NCI-H2029 treated with DMSO at 0.1 percent for 48 hours (cell line): ENCODE data around the gene KCNT1.

ENCODE experiments used
- DNase-seq: peaks from one replicate; lab custom pipeline; 2025; lab: John Stamatoyannopoulos, UW

Gene KCNT1

DNA sequence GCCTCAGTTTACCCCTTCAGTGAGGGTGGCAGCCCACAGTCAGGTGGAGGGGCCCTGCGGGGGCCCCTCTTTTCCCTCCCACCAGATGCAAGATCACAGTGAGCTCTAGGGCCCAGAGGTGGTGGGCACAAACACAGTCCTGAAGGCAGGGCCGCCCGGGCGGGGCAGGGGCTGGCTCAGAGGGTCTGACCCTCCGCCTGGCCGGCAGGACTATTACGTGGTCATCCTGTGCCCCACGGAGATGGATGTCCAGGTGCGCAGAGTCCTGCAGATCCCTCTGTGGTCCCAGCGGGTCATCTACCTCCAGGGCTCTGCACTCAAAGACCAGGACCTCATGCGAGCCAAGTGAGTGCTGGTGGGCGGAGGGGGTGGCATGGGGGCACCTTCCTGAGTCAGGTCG, 63.4 kb downstream of the KCNT1 start:
- DNase-seq: no peak

DNA sequence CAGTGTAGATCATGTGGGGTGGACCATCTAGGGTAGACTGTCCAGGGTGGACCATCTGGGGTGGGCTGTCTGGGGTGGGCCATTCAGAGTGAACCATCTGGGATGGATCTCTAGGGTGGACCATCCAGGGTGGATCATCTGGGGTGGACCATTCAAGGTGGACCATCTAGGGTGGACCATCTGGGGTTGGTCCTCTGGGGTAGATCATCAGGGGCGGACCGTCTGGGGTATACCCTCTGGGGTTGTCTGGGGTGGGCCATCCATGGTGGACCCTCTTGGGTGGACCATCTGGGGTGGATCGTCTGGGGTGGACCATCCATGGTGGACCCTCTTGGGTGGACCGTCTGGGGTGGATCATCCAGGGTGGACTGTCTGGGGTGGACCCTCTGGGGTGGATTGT, 64.3 kb downstream of the KCNT1 start:
- no peak for DNase-seq

DNA sequence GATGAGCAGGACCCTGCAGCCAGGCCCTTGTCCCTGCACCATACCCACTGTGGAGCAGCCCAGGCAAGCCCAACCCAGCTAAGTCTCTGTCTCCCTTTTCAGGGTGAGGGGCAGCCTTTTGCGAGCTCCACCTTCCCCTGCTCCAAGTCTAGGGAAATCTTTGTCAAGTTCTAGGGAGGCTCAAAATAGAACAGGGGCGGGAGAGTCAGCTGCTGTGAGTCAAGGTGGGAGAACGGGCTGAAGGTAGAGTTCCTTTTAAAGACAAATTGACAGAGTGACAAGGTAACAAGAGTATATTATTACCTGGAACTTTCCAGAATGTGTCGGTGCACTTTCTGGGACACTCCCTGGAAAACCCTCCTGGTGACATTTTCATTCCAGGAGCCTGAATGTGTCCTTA, 64.7 kb downstream of the KCNT1 start:
- no peak for DNase-seq

DNA sequence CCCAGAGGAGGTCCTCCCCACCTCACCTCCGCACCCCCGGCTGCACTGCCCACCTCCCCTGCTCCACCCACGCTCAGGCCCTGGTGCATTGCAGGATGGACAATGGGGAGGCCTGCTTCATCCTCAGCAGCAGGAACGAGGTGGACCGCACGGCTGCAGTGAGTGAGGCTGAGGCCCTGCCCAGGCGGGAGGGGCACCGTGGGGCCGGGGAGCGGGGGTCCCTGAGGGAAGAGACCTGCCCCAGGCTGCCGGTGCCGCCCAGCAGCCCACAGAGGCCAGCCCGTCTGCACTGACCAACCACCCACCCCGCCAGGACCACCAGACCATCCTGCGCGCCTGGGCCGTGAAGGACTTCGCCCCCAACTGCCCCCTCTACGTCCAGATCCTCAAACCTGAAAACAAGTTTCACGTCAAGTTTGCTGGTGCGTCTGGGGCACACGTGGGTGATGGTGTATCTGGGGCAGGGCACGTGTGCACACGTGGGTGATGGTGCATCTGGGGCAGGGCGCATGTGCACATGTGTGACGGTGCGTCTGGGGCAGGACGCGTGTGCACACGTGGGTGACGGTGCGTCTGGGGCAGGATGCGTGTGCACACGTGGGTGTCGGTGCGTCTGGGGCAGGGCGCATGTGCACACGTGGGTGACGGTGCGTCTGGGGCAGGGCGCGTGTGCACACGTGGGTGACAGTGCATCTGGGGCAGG, 66.7 kb downstream of the KCNT1 start:
- DNase-seq: no peak

DNA sequence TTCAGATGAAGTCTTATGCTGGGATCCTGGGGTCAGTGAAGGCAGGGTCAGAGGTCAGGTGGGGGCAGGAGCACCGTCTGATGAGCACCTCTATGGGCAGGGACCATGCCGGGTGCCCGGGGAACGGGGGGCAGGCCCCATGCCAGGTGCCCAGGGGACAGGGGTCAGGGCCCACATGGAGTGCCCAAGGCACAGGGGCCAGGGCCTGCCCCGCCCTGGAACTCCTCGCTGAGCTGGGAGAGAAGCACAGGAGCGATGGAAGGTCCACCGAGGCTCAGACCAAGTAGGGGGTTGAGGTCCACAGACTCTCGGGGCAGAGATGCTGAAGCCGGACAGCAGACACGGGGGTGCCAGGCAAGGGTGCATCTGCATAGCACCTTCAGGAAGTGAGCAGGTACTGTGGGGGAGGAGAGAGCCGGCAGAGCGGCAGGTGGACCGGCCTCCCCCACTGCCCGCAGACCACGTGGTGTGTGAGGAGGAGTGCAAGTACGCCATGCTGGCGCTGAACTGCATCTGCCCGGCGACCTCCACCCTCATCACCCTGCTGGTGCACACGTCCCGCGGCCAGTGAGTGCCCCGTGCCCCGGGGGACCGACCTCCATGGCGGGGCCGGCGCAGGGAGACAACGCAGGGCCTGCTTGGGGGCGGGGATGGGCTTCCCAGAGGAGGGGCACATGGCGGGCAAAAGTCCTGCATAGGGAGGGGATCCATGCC, 67.7 kb downstream of the KCNT1 start:
- no peak for DNase-seq

DNA sequence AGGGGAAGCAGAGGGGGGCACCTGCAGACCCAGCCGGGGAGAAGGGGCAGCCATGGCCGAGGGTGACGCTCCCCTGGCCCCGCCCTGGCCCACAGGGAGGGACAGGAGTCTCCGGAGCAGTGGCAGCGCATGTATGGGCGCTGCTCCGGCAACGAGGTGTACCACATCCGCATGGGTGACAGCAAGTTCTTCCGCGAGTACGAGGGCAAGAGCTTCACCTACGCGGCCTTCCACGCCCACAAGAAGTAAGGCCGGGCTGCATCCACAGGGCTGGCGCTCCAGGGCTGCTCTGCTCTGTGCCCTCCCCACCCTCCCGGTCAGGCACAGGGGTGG, 68.2 kb downstream of the KCNT1 start:
- no peak for DNase-seq

DNA sequence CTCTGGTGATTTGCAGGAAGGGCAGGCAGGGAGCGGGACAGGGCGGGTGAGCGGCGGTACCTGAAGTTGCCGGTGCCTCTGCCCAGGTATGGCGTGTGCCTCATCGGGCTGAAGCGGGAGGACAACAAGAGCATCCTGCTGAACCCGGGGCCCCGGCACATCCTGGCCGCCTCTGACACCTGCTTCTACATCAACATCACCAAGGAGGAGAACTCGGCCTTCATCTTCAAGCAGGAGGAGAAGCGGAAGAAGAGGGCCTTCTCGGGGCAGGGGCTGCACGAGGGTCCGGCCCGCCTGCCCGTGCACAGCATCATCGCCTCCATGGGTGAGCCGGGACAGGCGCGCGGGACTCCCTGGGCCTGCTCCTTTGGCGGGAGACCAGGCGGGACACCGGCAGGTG, 68.8 kb downstream of the KCNT1 start:
- DNase-seq: no peak

DNA sequence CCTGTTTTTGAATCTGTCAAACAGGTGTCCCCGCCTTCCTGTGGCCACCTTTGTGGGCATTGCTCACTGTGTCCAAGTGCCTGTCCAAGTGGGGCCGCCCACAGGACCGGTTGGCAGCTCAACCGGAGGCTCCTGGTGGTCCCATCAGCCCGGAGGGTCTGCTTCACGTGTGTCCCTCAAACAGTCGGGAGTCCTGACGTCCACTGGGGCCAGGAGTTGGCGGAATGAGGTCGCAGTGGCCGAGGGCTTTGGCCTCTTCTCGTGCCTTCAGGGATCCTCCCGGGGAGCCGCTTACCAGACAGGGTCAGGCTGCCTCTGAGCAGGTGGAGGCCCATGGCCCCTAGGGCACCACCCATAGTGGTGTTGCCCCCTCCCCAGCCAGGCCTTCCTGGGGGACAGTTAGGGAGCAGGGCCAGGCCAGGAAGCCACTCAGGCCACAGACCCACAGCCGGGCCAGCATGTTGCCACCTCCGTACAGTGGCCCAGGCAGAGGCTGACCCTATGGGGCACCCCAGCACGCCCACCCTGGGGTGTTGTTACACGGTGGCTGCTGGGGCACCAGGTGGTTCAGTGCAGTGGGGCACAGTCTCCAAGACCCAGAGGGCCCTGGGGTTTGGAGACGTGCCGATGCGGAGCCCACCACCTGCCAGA, 69.5 kb downstream of the KCNT1 start:
- DNase-seq: no peak

DNA sequence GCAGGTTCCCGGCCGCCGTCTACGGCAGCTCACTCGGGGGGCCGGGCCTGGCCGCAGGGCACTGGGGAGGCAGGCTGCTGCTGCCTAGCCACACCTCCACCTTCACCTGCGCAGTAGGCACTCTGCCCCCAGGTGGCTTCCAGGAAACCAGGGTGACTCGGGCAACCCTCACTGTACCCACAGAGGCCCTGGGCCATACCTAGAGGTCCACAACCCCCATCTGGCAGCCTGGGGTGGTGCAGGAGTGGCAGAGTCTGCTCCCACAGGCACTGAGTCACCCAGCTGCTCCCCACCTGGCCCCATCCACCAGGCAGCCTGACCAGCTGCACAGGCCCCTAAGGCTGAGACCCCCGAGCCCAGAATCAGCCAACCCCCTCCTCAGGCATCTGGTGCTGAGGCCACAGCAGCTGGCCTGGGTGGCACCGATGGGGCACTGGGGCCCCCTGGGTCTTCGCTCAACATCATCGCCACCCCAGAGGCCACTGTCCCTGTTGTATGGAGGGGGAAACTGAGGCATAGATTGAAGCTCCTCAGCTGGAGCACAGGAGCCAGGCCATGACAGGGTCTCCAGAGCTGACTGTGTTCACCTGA, 70.2 kb downstream of the KCNT1 start:
- no peak for DNase-seq

DNA sequence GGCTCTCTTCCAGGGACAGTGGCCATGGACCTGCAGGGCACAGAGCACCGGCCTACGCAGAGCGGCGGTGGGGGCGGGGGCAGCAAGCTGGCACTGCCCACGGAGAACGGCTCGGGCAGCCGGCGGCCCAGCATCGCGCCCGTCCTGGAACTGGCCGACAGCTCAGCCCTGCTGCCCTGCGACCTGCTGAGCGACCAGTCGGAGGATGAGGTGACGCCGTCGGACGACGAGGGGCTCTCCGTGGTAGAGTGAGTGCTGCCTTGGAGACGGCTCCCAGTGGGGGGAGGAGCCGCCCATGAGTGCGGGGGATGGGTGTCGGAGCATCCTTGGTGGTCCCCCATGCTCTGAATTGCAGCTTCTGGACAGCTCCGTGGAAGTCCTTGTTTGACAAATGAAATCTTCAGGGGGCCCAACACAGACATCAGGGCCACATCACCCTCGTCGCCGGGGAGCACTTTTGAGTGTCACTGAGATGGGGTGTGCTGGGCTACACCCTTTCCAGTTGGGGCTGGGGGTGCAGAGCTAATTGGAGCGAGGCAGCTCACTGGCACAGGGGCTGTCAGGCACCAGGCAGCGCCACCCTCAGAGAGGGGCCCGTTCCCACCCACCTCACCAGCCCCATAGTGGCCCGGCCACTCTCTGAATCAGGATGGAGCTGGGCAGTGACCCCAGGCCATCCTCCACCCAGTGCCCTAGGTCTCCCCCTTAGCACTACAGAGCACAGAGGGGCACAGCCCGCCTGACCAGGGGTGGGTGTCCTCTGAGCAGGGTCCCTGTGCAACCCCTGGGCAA, 70.9 kb downstream of the KCNT1 start:
- no peak for DNase-seq

DNA sequence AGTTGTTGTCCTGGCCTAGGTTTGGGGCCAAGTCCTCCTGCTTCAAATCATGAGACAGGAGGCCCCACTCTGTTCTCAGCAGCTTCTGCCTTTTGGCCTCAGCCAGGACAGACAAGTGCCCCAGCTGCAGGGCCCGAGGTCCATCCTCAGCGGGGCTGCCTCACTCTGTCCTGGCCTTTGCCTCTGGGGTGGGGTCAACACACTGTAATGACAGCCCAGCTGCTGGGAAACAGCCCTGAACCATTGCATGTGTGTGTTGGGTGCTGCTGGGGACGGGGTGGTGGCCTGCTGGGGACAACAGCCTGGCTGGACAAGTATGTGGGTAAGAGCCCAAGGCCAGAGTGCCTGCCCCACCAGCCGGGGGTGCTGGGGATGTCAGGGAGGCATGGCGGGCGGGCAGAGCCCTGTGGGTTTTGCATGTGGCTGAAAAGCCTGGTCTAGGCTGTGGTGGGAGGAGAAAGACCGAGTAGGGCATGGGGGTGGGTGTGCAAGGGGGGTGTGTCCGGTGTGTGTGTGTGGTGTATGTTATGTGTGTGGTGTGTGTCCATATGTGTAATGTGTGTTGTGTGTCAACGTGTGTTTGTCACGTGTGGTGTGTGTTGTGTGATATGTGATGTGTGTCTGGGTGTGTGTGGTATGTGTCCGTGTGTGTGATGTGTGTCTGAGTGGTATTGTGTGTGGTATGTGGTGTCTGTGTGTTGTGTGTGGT, 71.7 kb downstream of the KCNT1 start:
- no peak for DNase-seq

DNA sequence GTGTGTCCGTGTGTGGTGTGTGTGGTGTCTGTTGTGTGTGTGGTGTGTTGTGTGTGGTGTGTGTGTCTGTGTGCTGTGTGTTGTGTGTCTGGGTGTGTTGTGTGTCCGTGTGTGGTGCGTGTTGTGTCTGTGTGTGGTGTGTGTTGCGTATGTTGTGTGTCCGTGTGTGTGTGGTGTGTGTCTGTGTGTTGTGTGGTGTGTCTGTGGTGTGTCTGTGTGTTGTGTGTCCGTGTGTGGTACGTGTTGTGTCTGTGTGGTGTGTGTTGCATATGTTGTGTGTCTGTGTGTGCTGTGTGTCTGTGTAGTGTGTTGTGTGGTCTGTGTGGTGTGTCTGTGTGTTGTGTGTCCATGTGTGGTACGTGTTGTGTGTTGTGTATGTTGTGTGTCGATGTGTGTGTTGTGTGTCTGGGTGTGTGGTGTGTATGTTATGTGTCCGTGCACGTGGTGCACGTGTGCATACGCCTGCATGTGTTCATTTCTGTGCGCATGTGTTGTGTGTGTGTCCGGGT, 72.3 kb downstream of the KCNT1 start:
- DNase-seq: no peak

DNA sequence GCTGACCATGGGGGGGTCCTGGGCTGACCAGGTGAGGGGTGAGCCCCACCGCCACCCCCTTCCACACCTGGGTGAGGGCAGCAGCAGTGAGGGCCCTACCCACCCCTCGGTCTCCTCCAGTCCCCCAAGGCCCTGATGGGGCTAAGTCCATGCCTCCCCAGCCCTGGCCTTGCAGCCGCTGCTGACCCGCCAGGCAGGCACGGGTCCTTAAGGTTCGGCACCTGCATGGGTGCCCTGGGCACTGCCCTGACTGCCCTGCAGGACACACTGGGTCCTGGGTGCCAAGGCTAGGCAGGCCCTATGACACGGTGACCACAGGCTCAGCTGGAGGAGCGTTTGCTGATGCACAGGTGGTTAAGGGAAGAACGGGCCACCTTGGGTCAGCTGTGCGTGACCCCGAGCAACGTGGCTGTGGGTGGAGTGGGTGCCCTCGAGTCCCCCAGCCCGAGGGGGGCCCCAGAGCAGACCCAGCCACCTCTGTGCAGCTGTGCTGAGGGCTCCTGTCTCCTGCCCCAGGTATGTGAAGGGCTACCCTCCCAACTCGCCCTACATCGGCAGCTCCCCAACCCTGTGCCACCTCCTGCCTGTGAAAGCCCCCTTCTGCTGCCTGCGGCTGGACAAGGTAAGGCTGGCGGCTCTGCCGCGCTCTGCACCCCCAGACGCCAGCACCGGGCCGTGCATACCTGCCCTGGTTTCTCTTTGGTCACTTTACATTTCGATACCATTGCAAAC, 73.0 kb downstream of the KCNT1 start:
- no peak for DNase-seq

DNA sequence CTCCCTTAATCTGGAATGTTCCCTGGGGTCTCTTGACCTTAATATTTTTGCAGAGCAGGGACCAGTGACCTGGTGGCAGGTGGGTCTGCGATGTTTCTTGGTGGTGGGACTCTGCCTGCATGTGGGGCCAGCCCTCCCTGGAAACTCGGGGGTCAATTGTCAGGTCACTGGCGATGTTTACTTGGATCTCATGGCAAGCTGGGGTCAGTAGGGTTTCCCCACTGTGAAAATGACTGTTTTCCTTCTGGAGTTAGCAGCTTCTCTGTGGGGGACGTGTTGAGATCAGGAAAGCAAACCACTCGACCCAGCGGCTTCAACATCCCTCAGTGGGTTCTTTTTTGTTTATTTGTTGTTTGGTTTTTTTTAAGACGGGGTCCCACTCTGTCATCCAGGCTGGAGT, 73.9 kb downstream of the KCNT1 start:
- no peak for DNase-seq

DNA sequence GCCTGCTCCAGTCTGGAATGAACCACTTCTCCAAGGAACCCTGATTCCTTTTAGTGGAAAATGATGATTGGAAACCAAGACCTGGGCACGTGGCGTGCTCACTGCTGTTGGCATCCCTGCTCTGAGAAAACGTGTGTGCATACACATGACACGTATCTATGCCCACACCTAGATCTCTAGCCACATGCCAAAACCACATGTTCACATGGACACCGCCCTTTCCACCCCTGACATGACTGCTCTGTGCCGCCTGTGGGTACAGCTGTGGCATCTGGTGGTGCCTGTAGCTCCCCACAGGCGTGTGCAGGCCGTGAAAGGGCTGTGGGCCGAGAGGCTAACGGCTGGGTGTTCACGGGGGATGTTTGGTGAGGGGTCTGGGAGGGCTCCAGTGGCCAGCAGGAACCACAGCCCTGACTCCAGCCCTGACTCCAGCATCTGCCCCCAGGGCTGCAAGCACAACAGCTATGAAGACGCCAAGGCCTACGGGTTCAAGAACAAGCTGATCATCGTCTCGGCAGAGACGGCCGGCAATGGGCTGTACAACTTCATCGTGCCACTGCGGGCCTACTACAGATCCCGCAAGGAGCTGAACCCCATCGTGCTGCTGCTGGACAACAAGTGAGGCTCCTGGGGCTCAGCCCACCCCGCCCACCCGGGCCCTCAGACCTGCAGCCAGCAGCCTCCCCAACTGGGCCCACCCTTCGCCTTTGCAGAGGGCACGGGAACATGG, 75.1 kb downstream of the KCNT1 start:
- DNase-seq: no peak

DNA sequence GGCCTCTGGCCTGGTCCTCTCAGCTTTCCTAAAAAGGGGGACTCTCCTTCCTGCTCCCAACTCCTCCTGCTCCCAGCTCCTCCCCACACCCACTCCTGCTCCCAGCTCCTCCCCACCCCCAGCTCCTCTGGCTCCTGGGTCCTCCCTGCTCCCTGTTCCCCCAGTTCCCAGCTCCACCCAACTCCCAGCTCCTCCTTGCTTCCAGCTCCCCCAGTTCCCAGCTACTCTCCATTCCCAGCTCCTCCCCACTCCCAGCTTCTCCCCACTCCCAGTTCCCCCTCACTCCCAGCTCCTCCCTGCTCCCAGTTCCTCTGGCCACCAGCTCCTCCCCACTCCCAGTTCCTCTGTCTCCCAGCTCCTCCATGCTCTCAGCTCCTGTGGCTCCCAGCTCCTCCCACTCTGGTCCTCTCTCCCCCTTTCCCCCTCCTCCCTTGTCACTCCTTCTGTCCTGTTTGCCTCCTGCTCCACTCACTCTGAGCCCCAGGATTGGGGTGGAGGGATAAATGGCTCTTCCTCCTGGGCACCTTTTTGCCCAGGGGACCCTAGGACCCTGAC, 75.7 kb downstream of the KCNT1 start:
- no peak for DNase-seq

DNA sequence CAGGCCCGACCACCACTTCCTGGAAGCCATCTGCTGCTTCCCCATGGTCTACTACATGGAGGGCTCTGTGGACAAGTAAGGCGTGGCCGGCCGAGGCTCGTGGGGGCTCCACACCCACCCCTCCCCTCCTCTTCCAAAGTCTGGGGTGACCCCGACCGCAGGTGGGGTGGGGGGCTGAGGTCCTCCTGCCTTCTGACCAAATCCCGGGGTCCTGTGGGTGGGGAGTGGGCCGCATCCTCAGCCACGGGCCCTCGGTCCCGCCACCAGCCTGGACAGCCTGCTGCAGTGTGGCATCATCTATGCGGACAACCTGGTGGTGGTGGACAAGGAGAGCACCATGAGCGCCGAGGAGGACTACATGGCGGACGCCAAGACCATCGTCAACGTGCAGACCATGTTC, 76.4 kb downstream of the KCNT1 start:
- no peak for DNase-seq

DNA sequence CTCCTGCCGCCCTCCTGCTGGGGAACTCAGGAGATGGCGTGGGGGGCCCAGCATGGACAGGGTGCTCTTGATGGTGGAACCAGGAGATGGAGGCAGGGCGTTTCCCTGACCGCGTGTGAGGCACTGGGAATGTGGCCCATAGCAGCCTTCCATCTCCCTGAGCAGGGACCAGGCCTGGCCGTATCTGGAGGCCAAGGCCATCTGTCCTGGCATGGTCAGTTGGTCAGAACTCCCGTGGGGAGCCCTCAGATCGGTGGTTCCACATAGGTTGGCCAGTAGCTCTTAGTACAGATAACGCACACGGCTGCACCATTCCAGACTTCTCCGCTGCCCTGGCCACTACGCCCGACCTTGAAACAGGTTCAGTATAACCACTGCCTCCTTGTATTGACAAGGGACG, 77.6 kb downstream of the KCNT1 start:
- DNase-seq: no peak

DNA sequence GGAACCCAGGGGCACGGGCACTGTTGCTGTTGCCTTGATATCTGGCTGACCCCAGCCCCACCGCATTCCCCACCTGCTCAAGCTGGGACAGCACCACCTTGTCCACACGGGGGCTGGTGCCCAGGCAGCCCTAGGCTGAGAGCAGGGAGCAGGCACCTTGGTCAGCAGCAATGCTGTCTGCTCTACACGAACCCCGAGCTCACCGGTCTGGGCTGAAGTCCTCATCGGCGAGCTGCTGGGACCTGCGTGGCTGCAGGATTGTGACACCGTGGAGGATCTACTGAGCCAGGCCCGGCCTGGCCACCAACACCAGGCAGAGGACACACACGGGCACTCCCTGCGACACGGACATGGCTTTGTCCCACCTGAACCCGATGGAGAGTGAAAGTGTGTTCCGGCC, 78.1 kb downstream of the KCNT1 start:
- no peak for DNase-seq

DNA sequence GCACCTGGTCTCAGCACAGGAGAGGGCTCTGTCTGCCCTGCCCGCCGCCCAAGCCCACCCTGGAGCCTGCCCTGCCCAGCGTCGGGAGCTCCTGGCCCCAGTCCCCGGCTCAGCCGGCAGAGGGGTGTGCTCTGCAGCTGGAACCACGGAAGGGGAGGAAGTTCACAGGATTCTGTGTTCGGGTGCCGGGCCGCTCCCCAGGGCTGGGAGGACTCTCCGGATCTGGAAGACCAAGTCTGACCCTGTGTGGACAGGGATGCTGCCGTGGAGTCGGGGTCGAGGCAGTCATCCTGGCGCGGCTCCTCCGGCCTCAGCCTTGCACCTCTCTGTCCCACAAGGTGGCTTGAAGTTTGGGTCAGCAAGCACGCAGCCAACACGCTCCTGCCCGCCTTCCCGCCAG, 78.6 kb downstream of the KCNT1 start:
- no peak for DNase-seq
